Measurements from ENCODE around the gene MUC22.
"Not testable (repeated sequence)": the region's sequence is repeated elsewhere in the genome, so short reads cannot be mapped to it uniquely, and the experiment has no call there.

Gene MUC22

GRCh38 chr6:31010393-31011060 lies at the start of gene MUC22:
Gene MUC22, plus strand, starts transcription at chr6:31010474. Its CDS starts 233 bp downstream, at chr6:31010707.
- no peak for DNase-seq
- in situ Hi-C loops (cut with MboI; ENCODE audit: low pct_unique_long_range_greater_than_20kb, low sequenced_read_pairs) = no loop called here

GRCh38 chr6:30960907-30961673 lies 49.2 kb upstream of the MUC22 start:
- DNase-seq = no peak
- in situ Hi-C loops (cut with MboI; ENCODE audit: low pct_unique_long_range_greater_than_20kb, low sequenced_read_pairs) = no loop called here

GRCh38 chr6:30962716-30963115 lies 47.6 kb upstream of the MUC22 start:
- in situ Hi-C loops (cut with MboI; ENCODE audit: low pct_unique_long_range_greater_than_20kb, low sequenced_read_pairs) = no loop called here
- DNase-seq = no peak

GRCh38 chr6:30963641-30964040 lies 46.6 kb upstream of the MUC22 start:
- in situ Hi-C loops (cut with MboI; ENCODE audit: low pct_unique_long_range_greater_than_20kb, low sequenced_read_pairs) = no loop called here
- no peak for DNase-seq

- DNase-seq = no peak
- in situ Hi-C loops (cut with MboI; ENCODE audit: low pct_unique_long_range_greater_than_20kb, low sequenced_read_pairs) = no loop called here
Observed at GRCh38 chr6:30964075-30964474, 46.2 kb upstream of the MUC22 start.

GRCh38 chr6:30965140-30965601 lies 45.1 kb upstream of the MUC22 start:
- DNase-seq = no peak
- in situ Hi-C loops (cut with MboI; ENCODE audit: low pct_unique_long_range_greater_than_20kb, low sequenced_read_pairs) = no loop called here

GRCh38 chr6:30966154-30966553 lies 44.1 kb upstream of the MUC22 start:
- DNase-seq = no peak
- in situ Hi-C loops (cut with MboI; ENCODE audit: low pct_unique_long_range_greater_than_20kb, low sequenced_read_pairs) = no loop called here

GRCh38 chr6:30969171-30969570 lies 41.1 kb upstream of the MUC22 start:
- in situ Hi-C loops (cut with MboI; ENCODE audit: low pct_unique_long_range_greater_than_20kb, low sequenced_read_pairs); DNase-seq: not testable (repeated sequence)

GRCh38 chr6:30970946-30971345 lies 39.3 kb upstream of the MUC22 start:
- DNase-seq = no peak
- in situ Hi-C loops (cut with MboI; ENCODE audit: low pct_unique_long_range_greater_than_20kb, low sequenced_read_pairs) = no loop called here

GRCh38 chr6:30972816-30973215 lies 37.5 kb upstream of the MUC22 start:
- in situ Hi-C loops (cut with MboI; ENCODE audit: low pct_unique_long_range_greater_than_20kb, low sequenced_read_pairs) = no loop called here
- no peak for DNase-seq

- no peak for DNase-seq
- in situ Hi-C loops (cut with MboI; ENCODE audit: low pct_unique_long_range_greater_than_20kb, low sequenced_read_pairs) = no loop called here
Observed at GRCh38 chr6:30974490-30975252, 35.6 kb upstream of the MUC22 start.

- DNase-seq = no peak
- in situ Hi-C loops (cut with MboI; ENCODE audit: low pct_unique_long_range_greater_than_20kb, low sequenced_read_pairs) = no loop called here
Observed at GRCh38 chr6:30979141-30979540, 31.1 kb upstream of the MUC22 start.

- in situ Hi-C loops (cut with MboI; ENCODE audit: low pct_unique_long_range_greater_than_20kb, low sequenced_read_pairs) = no loop called here
- DNase-seq = no peak
Observed at GRCh38 chr6:30979690-30980089, 30.6 kb upstream of the MUC22 start.

- in situ Hi-C loops (cut with MboI; ENCODE audit: low pct_unique_long_range_greater_than_20kb, low sequenced_read_pairs) = no loop called here
- DNase-seq = no peak
Observed at GRCh38 chr6:30981942-30982772, 28.1 kb upstream of the MUC22 start.

GRCh38 chr6:30983439-30983838 lies 26.8 kb upstream of the MUC22 start, which contains the start of gene MUC21:
Gene MUC21, plus strand, starts transcription at chr6:30983718. Its CDS starts 241 bp downstream, at chr6:30983959.
- DNase-seq = no peak
- in situ Hi-C loops (cut with MboI; ENCODE audit: low pct_unique_long_range_greater_than_20kb, low sequenced_read_pairs) = no loop called here

- in situ Hi-C loops (cut with MboI; ENCODE audit: low pct_unique_long_range_greater_than_20kb, low sequenced_read_pairs) = no loop called here
- DNase-seq = no peak
Observed at GRCh38 chr6:30985490-30985889, 24.8 kb upstream of the MUC22 start.

GRCh38 chr6:30987304-30987703 lies 23.0 kb upstream of the MUC22 start:
- in situ Hi-C loops (cut with MboI; ENCODE audit: low pct_unique_long_range_greater_than_20kb, low sequenced_read_pairs) = no loop called here

GRCh38 chr6:30988209-30988825 lies 22.0 kb upstream of the MUC22 start:
- no peak for DNase-seq

More at GRCh38 chr6:30987304-30987703, 23.0 kb upstream of the MUC22 start:
- DNase-seq = no peak

More at GRCh38 chr6:30988209-30988825, 22.0 kb upstream of the MUC22 start:
- in situ Hi-C loops (cut with MboI; ENCODE audit: low pct_unique_long_range_greater_than_20kb, low sequenced_read_pairs) = no loop called here

Data from KBM-7 (cell line).